ENCODE data around the gene HES2.

DNA sequence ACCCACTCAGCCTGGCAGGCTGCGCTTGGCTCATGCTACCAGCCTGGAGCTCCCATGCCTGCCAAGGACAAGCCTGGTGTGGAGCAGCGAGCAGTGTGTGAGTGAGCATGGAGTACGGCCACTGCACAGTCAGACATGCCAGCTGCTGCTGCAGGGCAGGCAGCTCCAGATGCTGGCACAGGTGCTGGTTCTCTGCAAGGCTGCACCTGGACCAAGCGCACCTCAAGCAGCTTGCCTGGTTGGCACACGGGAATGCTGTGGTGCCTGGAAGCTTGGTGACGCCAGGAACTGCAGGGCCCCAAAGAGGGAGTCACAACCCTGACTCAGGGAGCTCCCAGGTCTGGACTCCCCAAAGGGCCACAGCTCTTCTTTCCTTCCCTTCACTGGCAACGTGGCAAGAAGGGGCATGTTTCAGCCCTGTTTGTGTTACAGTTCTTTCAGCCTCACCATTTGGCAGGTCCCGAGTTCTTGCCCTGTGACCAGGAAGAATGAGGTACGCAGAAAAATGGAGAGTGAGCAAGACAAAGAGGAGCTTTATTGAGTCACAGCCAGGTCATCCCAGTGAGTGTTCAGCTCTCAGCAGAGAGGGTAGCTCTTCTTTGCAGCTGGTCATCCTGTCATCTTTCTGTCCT, 52.2 kb downstream of the HES2 start:
- no peak for TF ChIP-seq POLR2A (IDR thresholded peaks at IDR 0.05)
- TF ChIP-seq, protein P1, sequence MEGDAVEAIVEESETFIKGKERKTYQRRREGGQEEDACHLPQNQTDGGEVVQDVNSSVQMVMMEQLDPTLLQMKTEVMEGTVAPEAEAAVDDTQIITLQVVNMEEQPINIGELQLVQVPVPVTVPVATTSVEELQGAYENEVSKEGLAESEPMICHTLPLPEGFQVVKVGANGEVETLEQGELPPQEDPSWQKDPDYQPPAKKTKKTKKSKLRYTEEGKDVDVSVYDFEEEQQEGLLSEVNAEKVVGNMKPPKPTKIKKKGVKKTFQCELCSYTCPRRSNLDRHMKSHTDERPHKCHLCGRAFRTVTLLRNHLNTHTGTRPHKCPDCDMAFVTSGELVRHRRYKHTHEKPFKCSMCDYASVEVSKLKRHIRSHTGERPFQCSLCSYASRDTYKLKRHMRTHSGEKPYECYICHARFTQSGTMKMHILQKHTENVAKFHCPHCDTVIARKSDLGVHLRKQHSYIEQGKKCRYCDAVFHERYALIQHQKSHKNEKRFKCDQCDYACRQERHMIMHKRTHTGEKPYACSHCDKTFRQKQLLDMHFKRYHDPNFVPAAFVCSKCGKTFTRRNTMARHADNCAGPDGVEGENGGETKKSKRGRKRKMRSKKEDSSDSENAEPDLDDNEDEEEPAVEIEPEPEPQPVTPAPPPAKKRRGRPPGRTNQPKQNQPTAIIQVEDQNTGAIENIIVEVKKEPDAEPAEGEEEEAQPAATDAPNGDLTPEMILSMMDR (IDR thresholded peaks at IDR 0.05) = no peak

Measured in adrenal gland (tissue), 5 donors.